SU-DHL-6 (cell line): ENCODE measurements around the gene ZSWIM7.

Experiments used
- CTCF ChIP-seq: fragments of 200-600 bp; sonication (generic); IDR thresholded peaks from one replicate; pipeline ENCODE4 v1.5.1; 2017; ENCODE audit warnings: antibody characterized with exemption, mild to moderate bottlenecking, low read length, moderate library complexity; ENCODE audit not compliant: insufficient read depth, poor library complexity, severe bottlenecking
- EZH2phosphoT487 ChIP-seq: fragments of 200-600 bp; sonication (generic), shearing (Covaris generic); conservative IDR thresholded peaks from 2 replicates; pipeline ENCODE4 v1.6.1; 2018; ENCODE audit warnings: mild to moderate bottlenecking, antibody characterized with exemption, low read length, moderate library complexity, mixed read lengths

GRCh38 chr17:15999141-15999973 is at the start of gene ZSWIM7, which contains the start of gene TTC19:
- TF ChIP-seq CTCF = no peak
- TF ChIP-seq EZH2phosphoT487 = no peak
